ENCODE results near the gene GIPC3.

DNA sequence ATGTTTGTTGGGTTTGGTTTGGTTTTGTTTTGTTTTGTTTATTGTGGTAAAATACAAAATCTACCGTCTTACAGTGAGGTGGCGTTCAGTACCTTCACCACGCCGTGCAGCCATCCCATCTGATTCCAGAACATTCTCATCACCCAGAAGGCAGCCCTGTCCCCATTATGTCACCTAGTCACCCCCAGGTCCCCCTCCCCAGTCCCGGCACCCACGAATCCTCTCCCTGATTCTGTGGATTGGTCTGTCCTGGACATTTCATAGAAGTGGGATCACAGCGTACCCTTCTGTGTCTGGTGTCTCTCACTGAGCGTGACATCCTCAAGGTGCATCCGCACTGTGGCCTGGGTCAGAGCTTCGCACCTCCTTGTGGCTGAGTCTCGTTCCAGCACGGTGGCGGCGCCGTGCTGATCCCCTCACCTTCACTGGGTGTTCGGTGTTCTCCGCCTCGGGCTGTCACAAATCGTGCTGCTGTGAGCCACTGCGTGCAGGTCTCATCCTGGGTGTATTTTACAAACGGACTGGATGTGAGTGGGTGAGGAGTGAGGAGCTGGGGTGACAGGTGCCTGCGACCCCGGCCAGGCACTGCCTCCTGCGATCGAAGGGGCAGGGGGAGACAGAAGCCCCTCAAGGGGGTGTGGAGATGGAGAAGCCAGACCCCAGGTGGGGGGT, 46.9 kb upstream of the GIPC3 start:
- TF ChIP-seq RCOR1 (IDR thresholded peaks at IDR 0.05; ENCODE audit: low read depth, low read length) (no peak), SREBF2 (IDR thresholded peaks at IDR 0.05) (no peak), KDM1A (IDR thresholded peaks at IDR 0.05; ENCODE audit: low read depth) (no peak), EP300 (IDR thresholded peaks at IDR 0.05) (no peak), JUNB (IDR thresholded peaks at IDR 0.05) (no peak), EHMT2 (IDR thresholded peaks at IDR 0.05; ENCODE audit: low read depth) (no peak), RFX5 (IDR thresholded peaks at IDR 0.05) (no peak), SMC3 (IDR thresholded peaks at IDR 0.05) (no peak)
- TF ChIP-seq, protein P1, sequence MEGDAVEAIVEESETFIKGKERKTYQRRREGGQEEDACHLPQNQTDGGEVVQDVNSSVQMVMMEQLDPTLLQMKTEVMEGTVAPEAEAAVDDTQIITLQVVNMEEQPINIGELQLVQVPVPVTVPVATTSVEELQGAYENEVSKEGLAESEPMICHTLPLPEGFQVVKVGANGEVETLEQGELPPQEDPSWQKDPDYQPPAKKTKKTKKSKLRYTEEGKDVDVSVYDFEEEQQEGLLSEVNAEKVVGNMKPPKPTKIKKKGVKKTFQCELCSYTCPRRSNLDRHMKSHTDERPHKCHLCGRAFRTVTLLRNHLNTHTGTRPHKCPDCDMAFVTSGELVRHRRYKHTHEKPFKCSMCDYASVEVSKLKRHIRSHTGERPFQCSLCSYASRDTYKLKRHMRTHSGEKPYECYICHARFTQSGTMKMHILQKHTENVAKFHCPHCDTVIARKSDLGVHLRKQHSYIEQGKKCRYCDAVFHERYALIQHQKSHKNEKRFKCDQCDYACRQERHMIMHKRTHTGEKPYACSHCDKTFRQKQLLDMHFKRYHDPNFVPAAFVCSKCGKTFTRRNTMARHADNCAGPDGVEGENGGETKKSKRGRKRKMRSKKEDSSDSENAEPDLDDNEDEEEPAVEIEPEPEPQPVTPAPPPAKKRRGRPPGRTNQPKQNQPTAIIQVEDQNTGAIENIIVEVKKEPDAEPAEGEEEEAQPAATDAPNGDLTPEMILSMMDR (IDR thresholded peaks at IDR 0.05): no peak
- TF ChIP-seq, protein P2, sequence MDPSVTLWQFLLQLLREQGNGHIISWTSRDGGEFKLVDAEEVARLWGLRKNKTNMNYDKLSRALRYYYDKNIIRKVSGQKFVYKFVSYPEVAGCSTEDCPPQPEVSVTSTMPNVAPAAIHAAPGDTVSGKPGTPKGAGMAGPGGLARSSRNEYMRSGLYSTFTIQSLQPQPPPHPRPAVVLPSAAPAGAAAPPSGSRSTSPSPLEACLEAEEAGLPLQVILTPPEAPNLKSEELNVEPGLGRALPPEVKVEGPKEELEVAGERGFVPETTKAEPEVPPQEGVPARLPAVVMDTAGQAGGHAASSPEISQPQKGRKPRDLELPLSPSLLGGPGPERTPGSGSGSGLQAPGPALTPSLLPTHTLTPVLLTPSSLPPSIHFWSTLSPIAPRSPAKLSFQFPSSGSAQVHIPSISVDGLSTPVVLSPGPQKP (IDR thresholded peaks at IDR 0.05; ENCODE audit: low read depth, low read length): no peak
